Measurements from ENCODE around the gene AIDA.

GRCh38 chr1:222757646-222758268 lies 45.5 kb upstream of the AIDA start:
- TF ChIP-seq EZH2 (IDR thresholded peaks at IDR 0.05): no peak
- no peak for TF ChIP-seq POLR2AphosphoS5 (IDR thresholded peaks at IDR 0.05; ENCODE audit: borderline replicate concordance, low read depth, low read length)
